Measurements from ENCODE around the gene OSBPL8.

OSBPL8 gene

DNA sequence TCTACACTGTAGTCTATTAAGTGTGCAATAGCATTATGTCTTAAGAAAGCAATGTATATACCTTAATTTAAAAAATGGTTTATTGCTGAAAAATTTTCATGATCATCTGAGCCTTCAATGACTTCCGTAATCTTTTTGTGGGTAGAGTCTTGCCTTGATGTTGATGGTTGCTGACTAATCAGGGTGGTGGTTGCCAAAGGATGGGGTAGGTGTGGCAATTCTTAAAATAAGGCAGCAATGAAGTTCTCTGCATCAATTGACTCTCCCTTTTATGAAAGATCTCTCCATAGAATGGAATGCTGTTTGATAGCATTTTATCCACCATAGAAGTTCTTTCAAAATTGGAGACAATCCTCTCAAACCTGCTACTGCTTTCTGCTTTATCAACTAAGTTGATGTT is 252.5 kb downstream of the OSBPL8 start:
- no peak for DNase-seq (ENCODE audit: low read depth in 3 of 3)

DNA sequence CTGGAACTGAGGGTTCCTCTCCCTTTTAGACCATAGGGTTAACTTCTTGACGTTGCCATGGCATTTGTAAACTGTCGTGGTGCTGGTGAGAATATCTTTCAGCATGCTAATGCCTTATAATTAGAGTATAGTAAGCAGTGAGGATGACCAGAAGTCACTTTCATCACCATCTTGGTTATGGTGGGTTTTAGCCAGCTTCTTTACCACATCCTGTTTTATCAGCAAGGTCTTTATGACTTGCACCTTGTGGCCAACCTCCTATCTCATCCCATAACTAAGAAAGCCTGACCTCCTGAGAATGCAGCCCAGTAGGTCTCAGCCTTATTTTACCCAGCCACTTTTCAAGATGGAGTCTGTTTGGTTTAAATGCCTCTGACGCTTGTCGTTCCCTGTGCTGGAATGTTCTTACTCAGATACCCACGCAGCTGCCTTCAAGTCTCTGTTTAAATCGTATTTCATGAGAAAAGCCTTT is 255.5 kb downstream of the OSBPL8 start:
- DNase-seq (ENCODE audit: low read depth in 3 of 3) = no peak

DNA sequence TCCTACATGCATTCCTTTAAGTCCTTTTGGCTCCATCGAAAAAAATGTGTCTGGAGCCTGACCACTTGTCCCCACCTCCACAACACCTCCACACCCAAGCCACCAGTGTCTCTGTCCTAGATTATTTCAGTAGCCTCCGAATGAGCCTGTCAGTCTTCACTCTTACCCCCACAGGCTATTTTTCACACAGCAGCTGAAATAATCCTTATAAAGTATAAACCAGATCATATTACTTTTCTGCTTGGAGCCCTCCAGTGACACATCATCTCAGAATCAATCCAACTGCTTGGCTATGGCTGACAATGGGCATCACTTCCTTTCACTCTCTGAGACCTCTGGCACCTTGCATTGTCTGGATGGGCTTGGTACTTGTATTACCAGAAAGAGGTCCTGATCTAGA is 256.2 kb downstream of the OSBPL8 start:
- DNase-seq (ENCODE audit: low read depth in 3 of 3) = no peak

Data from stimulated activated CD4-positive, alpha-beta T cell treated with anti-CD3 and anti-CD28 coated beads, TNF-alpha, amount 100 ng/mL, for 24 hours (primary cell).